COLO829 (cell line): Measurements from ENCODE around the gene AFF3.
"Not testable (repeated sequence)": the region's sequence is repeated elsewhere in the genome, so short reads cannot be mapped to it uniquely, and the experiment has no call there.

Source experiments
- DNase-seq: peaks from one replicate; pipeline ENCODE4 v3.0.0; 2012; ENCODE audit warnings: low spot score

Gene AFF3

DNA sequence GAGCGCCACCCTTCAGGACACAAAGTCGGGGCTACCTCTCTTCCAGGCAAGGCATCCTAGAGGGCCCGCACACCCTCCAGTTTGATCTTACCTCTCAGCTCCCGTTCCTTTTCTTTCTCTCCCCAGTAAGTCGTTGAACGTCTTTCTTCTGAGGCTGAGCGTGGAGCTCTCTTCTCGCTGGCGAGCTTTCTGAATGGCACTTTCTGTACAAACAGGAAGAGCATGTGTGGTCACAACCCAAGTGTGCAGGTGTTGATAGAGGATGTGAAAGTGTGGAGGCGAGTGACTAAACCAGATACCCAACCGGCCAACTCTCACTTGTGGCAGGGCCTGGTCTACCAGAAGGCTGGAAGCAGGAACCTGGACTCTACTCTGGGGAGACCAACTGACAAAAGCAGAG lies at the start of gene AFF3:
TSS of gene AFF3 (minus strand) at position 198 of the 400 bp plus-strand sequence. CDS start 38,136 bp downstream, outside the sequence.
- no peak for DNase-seq

- no peak for DNase-seq
Measured at GRCh38 chr2:100189387-100189786, 47.0 kb upstream of the AFF3 start.

DNA sequence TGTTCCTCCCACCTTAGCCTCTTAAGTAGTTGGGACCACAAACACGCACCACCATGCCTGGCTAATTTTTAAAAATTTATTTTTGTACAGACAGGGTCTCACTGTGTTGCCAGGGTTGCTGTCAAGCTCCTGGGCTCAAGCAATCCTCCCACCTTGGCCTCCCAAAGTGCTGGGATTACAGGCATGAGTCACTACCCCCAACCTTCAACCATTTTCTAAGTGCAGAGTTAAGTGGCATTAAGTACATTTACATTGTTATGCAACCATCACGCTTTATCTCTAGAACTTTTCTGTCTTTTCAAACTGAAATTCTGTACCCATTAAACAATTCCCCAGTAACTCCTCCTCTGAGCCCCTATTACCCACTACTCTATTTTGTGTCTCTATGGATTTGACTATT lies 45.9 kb upstream of the AFF3 start:
- DNase-seq, result no peak

DNA sequence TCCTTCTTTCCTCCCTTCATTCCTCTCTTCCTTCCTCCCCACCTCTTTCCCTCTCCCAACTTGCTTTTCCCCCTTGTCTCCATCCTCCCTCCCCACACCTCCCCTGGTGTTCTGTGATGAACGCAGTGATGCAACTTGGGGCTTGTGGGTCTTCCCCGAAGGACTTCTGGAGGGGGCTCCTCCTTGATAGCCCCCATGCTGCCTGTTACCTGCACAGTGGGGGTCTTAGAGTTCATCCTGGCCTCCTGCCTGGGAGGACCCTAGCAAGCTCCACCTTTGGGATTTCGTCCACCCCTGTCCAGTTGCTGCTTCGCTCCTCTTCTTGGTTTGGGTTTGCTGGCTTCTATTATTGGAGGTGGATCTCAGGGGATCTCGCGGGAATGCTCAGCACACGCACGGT lies 43.7 kb upstream of the AFF3 start:
- no peak for DNase-seq

DNA sequence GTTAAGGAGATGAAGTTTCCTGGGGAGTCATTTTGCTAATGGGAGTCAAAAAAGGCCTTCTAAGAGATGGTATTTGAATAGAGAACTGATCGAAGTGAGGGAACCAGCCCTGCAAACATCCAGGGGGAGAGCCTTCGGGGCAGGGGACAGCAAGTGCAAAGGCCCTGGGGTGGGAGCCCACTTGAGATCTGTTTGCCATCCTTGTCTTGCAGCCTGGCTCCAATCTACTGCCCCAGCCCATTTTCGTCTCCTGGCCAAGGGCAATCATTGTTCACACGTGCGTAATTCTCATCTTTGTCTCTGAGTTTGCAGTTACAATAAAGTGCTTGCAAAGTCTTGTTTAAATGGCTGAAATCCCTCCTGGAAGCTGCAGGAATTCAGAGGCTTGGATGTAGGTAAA lies 43.1 kb upstream of the AFF3 start:
- DNase-seq, result no peak

- DNase-seq, result no peak
Measured at GRCh38 chr2:100185105-100185504, 42.7 kb upstream of the AFF3 start.

GRCh38 chr2:100184055-100184737 lies 41.8 kb upstream of the AFF3 start:
- no peak for DNase-seq

- no peak for DNase-seq
Measured at GRCh38 chr2:100182494-100183361, 40.3 kb upstream of the AFF3 start.

- no peak for DNase-seq
Measured at GRCh38 chr2:100180503-100180902, 38.1 kb upstream of the AFF3 start.

DNA sequence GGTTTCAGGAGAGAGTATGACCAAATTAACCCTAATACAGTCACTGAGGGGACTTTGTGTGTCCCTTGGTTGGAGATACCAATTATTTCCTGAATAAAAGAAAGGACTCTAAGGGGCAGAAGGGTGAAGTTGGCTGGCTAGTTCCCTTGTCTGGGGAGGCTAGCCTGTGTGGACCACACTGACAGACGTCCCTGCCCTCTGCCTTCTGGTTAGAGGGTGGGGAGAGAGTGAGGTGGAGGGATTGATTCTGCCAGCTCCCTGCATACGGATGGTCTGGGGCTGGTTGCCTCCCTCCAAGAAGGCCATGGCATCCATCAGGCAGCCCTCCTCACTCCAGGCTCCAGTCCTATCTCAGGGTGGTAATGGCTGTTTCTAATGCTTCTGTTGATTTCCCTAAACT lies 37.4 kb upstream of the AFF3 start:
- no peak for DNase-seq

DNA sequence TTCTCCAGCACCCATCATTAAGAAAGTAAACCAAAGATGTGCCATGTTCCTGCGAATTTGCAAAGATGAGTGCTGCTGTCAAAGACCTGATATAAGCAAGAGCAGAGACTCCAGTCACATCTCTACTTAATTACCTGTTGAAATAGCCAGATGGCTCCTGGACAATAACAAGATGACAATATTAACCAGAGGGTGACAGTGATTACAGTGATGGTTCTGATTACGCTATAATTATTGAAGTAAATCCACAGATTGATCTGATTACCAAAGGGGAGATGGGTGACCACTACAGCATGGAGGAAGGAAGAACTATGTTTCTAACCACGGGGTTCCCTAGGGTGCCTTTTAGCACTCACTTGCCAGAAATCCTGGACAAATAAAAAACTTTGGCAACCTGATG lies 36.5 kb upstream of the AFF3 start:
- DNase-seq, result no peak

- DNase-seq, result peak; percentile 78
Measured at GRCh38 chr2:100178085-100178788, 35.8 kb upstream of the AFF3 start.

GRCh38 chr2:100176925-100177324 lies 34.5 kb upstream of the AFF3 start:
- no peak for DNase-seq

GRCh38 chr2:100174026-100174431 lies 31.6 kb upstream of the AFF3 start:
- DNase-seq, result no peak

DNA sequence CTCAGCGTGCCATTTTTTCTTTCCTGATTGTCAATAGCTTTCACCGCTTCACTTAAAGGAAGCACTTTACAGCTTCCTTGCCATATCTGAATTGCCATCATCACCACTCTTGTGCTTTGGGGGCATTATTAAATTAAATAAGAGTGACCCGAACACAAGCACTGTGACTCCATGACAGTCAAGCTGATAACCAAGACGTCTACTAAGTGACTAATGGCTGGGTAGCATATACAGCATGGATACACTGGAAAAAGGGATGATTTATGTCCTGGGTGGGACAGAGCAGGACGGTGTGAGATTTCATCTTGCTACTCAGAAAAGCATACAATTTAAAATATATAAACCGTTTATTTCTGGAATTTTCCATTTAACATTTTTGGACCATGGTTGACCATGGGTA lies 24.3 kb upstream of the AFF3 start:
- DNase-seq, result no peak

GRCh38 chr2:100163605-100164004 lies 21.2 kb upstream of the AFF3 start:
- no peak for DNase-seq

GRCh38 chr2:100161945-100162620 lies 19.7 kb upstream of the AFF3 start:
- no peak for DNase-seq

GRCh38 chr2:100160396-100160795 lies 18.0 kb upstream of the AFF3 start:
- DNase-seq, result no peak

GRCh38 chr2:100151832-100152231 lies 9.4 kb upstream of the AFF3 start:
- DNase-seq, result not testable (repeated sequence)

GRCh38 chr2:100151310-100151709 lies 8.9 kb upstream of the AFF3 start:
- DNase-seq, result no peak

- DNase-seq, result no peak
Measured at GRCh38 chr2:100148883-100149282, 6.5 kb upstream of the AFF3 start.

DNA sequence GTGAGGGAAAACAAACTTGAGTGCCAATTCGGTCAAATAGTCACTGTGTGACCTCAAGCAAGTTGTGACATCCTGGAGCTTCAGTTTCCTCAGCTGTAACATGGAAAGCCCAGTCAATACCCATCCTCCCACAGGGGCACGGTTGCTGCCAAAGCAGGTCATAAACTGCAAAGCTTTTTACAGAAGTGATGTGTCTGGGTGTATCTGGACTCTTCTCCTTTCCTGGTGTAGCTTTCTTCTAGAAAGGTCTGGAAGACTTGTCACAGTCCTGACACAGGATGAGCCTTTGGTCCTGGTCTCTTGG lies 4.2 kb upstream of the AFF3 start:
- DNase-seq, result no peak
